K562 (cell line): ENCODE data around the gene POLR3K. TPM values are rescaled to one million over a fixed set of nuclear protein-coding genes. Genes with fewer than 3 reads are reported as not detected.
"Not testable (repeated sequence)": the region's sequence is repeated elsewhere in the genome, so short reads cannot be mapped to it uniquely, and the experiment has no call there.

Source experiments
- ATAC-seq: fragments of 200-7000 bp; cut with Tn5 transposase; 3 replicates; pipeline ENCODE4 v1.9.1; 2020; ENCODE audit warnings: moderate library complexity
- BruUV-seq: library from RNA; stranded (reverse); fragments of 400-500 nt; replicated peaks from 2 replicates; lab custom pipeline; 2021; lab: Mats Ljungman, UMichigan
- CTCF ChIA-PET: fragments of 300-600 bp; formaldehyde crosslinking; extraction: SDS; loops from one replicate; lab custom pipeline; 2021; ENCODE audit warnings: low intra/inter-chr PET ratio; lab: Yijun Ruan, JAX
- POLR2A ChIA-PET: fragments of 300-600, 350-650 bp; sonication (Branson Sonifier 250); formaldehyde crosslinking; extraction: SDS; loops from one replicate; lab custom pipeline; 2021; ENCODE audit warnings: antibody characterized with exemption, inconsistent platforms; lab: Yijun Ruan, JAX
- DNase-seq, 4 experiments: peaks; one replicate each; pipeline versions ENCODE4 v3.0.0 to v3.0.0-alpha.2; 2011 to 2018; ENCODE audit warnings: low spot score in 3 of 4, mixed read lengths in 3 of 4; ENCODE audit errors: extremely low read depth in 1 of 4
- FAIRE-seq: peaks from 2 replicates; lab custom pipeline; 2011; peaks lifted over from hg19 to GRCh38; lab: Jason Lieb, UNC
- H2AFZ ChIP-seq: 2 replicates; pipeline ENCODE4 v1.6.0; 2011; ENCODE audit warnings: low read depth, low read length, control low read depth, inconsistent platforms
- H3K27ac ChIP-seq: fragments of 200-600 bp; 3 replicates; pipeline ENCODE4 v1.8.0; 2011; ENCODE audit warnings: low read depth, mild to moderate bottlenecking, control low read depth, inconsistent platforms, low read length, moderate library complexity, mixed read lengths; ENCODE audit errors: extremely low read depth
- H3K27me3 ChIP-seq, 2 experiments: fragments of 300-600 bp in 1 of 2; 2 replicates in 1 of 2; 3 replicates in 1 of 2; pipeline versions ENCODE4 v1.6.0 to v1.8.0; 2011; ENCODE audit warnings: inconsistent platforms in 2 of 2, low read length in 2 of 2, mild to moderate bottlenecking in 1 of 2, mixed read lengths in 1 of 2, moderate library complexity in 1 of 2; ENCODE audit not compliant: control insufficient read depth in 2 of 2, insufficient read depth in 2 of 2
- H3K36me3 ChIP-seq: fragments of 300-600 bp; 3 replicates; pipeline ENCODE4 v1.8.0; 2011; ENCODE audit warnings: mild to moderate bottlenecking, low read length, inconsistent platforms; ENCODE audit not compliant: control insufficient read depth, insufficient read depth
- H3K4me1 ChIP-seq, 2 experiments: fragments of 200-600 bp in 1 of 2; replicated peaks in 1 of 2; 2 replicates in 1 of 2; 3 replicates in 1 of 2; pipeline versions ENCODE4 v1.5.1 to v1.8.0; 2011; ENCODE audit warnings: inconsistent platforms in 2 of 2, low read length in 2 of 2, mild to moderate bottlenecking in 1 of 2, mixed read lengths in 1 of 2, moderate library complexity in 1 of 2; ENCODE audit not compliant: control insufficient read depth in 2 of 2, insufficient read depth in 2 of 2
- H3K4me2 ChIP-seq: 2 replicates; pipeline ENCODE4 v1.6.1; 2011; ENCODE audit warnings: low read length, control low read depth, inconsistent platforms, mixed read lengths; ENCODE audit not compliant: insufficient read depth
- H3K4me3 ChIP-seq: fragments of 200-600 bp; sonication (generic), shearing (Covaris generic); 2 replicates; pipeline ENCODE4 v1.5.1; 2016; ENCODE audit warnings: control low read depth, inconsistent platforms
- H3K79me2 ChIP-seq: fragments of 200-600 bp; 3 replicates; pipeline ENCODE4 v1.8.0; 2011; ENCODE audit warnings: low read length, inconsistent platforms; ENCODE audit not compliant: control insufficient read depth, insufficient read depth
- H3K9ac ChIP-seq, 2 experiments: 2 replicates each; pipeline versions ENCODE4 v1.6.0 to v1.6.1; 2011; ENCODE audit warnings: low read depth in 2 of 2, low read length in 2 of 2, control low read depth in 1 of 2, inconsistent platforms in 1 of 2, mild to moderate bottlenecking in 1 of 2, mixed read lengths in 1 of 2; ENCODE audit not compliant: insufficient read depth in 1 of 2
- H3K9me1 ChIP-seq: one replicate; pipeline ENCODE4 v1.6.0; 2011; ENCODE audit warnings: inconsistent platforms, mild to moderate bottlenecking, low read length, moderate library complexity; ENCODE audit not compliant: control insufficient read depth, insufficient read depth
- H3K9me3 ChIP-seq: replicated peaks from 2 replicates; pipeline ENCODE4 v1.5.1; 2011; ENCODE audit warnings: low read depth, low read length, inconsistent platforms; ENCODE audit not compliant: control insufficient read depth, insufficient read depth
- H4K20me1 ChIP-seq: replicated peaks from 2 replicates; pipeline ENCODE4 v1.6.1; 2011; ENCODE audit warnings: low read length, inconsistent platforms, mixed read lengths; ENCODE audit not compliant: control insufficient read depth, insufficient read depth
- WGBS: fragments of 100-300 bp; shearing (Covaris generic); methylation state at CpG from one replicate; pipeline ENCODE4 v1.1.6; 2016; ENCODE audit warnings: low coverage, mixed read lengths; ENCODE audit not compliant: insufficient coverage; ENCODE audit errors: missing lambda C conversion rate; 5-methylcytosine and 5-hydroxymethylcytosine counted together
- in situ Hi-C: fragments of 300-500 bp; cut with MboI; formaldehyde crosslinking; loops from 4 replicates; pipeline ENCODE4 v1.15.0; 2018; ENCODE audit warnings: inconsistent platforms, mixed read lengths
- intact Hi-C: fragments of 100-400 bp; cut with micrococcal nuclease; formaldehyde crosslinking; loops from 2 replicates; pipeline ENCODE4 v1.14.2; 2022
- polyA plus RNA-seq, 8 experiments: library from polyadenylated mRNA; depleted of rRNA in 4 of 8; stranded (reverse) in 5 of 8; unstranded in 3 of 8; fragments of >200 nt; fragmentation: Nextera tagmentation in 2 of 8; fragmentation: Illumina TruSeq in 1 of 8; extraction: Ambion mirVana in 2 of 8; extraction: Trizol in 1 of 8; gene quantifications; 2 replicates each; pipeline versions ENCODE4 v1.2.1 to v1.2.3, GENCODE V29; 2011 to 2014; ENCODE audit warnings: inconsistent platforms in 1 of 8, missing spikeins in 1 of 8
- total RNA-seq, 7 experiments: library from RNA; depleted of rRNA in 6 of 7; stranded (reverse); fragments of >200 nt in 6 of 7; fragmentation: Illumina TruSeq in 2 of 7; extraction: Trizol in 2 of 7; gene quantifications; 2 replicates each; pipeline versions ENCODE4 v1.2.1 to v1.2.3, GENCODE V29; 2011 to 2021; ENCODE audit warnings: low replicate concordance in 1 of 7

POLR3K gene
- total and polyA plus RNA-seq, 9 of the 15 experiments (the other 6 are each of a cell fraction or from before 2014, with no cell fraction given), result 42.1 to 315 (median 86.7) TPM

DNA sequence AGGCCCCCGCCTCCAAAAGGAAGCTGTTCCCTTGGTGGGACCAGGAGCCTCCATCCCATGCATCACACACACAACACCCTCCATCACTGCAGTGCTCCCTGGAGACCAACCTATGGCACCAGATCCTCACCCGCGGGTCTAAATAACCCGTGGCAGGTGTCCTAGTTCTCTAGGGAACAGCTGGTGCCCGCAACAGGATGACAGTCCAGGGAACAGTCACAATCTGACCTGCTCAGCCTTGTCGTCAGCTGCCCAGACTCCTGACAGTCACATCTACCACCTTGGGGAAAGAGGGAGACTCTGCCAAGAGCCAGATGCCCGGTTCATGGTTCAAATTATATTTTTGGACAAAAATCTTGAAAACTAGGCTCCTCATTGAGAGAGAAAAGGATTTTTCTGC lies 22.8 kb downstream of the POLR3K start:
- DNase-seq, BruUV-seq, ATAC-seq, POLR2A ChIA-PET, H3K9me1 ChIP-seq, H3K36me3 ChIP-seq, H3K9me3 ChIP-seq, in situ Hi-C loops, intact Hi-C loops, H3K4me3 ChIP-seq, H3K4me2 ChIP-seq, H3K79me2 ChIP-seq, H4K20me1 ChIP-seq, CTCF ChIA-PET, H3K27me3 ChIP-seq, FAIRE-seq, H3K9ac ChIP-seq, H3K27ac ChIP-seq, H2AFZ ChIP-seq: not testable (repeated sequence)
- peaks cover 0 to 19% of the 10 kb centered on the region in 2 experiments; a peak in 3 of 5 replicates for H3K4me1 ChIP-seq
- WGBS, result 17% methylated on average over 1 of the region's 7 CpGs

DNA sequence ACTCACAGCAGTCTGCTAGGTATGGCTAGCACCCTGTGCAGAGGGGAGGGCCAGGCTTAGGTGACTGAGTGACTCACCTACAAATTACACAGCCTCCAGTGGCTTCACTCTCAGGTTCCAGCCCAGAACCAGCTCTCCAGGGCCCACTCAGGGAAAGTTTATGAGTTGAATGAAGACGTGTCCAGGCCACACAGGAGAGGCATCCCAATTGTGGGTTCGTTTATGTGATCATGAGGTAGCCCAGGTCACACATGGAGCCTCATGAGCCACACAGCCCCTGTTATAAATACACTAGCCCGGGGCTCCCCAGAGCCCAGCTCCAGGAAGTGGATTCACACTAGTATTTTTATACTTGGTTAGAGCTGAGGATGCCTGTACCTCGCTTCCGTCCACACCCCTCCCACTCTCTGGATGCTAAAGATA lies 27.5 kb downstream of the POLR3K start:
- H3K79me2 ChIP-seq, H3K27me3 ChIP-seq, H3K9ac ChIP-seq, DNase-seq, H3K4me2 ChIP-seq, H3K4me3 ChIP-seq, in situ Hi-C loops, H4K20me1 ChIP-seq, BruUV-seq, H3K9me3 ChIP-seq, POLR2A ChIA-PET, H2AFZ ChIP-seq, H3K36me3 ChIP-seq, CTCF ChIA-PET, H3K27ac ChIP-seq, intact Hi-C loops, ATAC-seq, H3K9me1 ChIP-seq, H3K4me1 ChIP-seq, FAIRE-seq: not testable (repeated sequence)
- 46% methylated on average over 2 of the region's 5 CpGs for WGBS

DNA sequence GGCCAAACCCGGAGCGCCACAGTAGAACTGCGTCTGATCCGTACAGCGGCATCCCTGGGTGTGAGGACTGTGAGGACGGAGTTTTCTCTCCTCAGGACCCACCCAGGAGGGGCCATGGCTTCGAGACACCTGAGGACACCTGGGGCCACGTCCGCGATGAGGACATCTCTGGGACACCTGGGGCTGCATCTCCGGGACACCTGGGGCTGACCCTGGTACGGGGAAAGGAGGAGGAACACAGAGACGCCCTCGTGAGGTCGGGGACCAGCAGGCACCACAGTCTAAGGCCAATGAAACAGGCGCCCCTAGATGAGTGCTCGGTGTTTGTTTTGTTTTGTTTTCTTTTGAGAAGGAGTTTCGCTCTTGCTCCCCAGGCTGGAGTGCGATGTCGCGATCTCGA lies 29.3 kb downstream of the POLR3K start:
- H3K4me1 ChIP-seq, BruUV-seq, intact Hi-C loops, ATAC-seq, H3K79me2 ChIP-seq, H3K9me1 ChIP-seq, H3K4me3 ChIP-seq, CTCF ChIA-PET, FAIRE-seq, H3K27me3 ChIP-seq, H3K9ac ChIP-seq, in situ Hi-C loops, H4K20me1 ChIP-seq, H3K36me3 ChIP-seq, H2AFZ ChIP-seq, POLR2A ChIA-PET, DNase-seq, H3K9me3 ChIP-seq, H3K27ac ChIP-seq, H3K4me2 ChIP-seq: not testable (repeated sequence)
- WGBS, result no CpG with 5 or more reads among the region's 22 CpGs

DNA sequence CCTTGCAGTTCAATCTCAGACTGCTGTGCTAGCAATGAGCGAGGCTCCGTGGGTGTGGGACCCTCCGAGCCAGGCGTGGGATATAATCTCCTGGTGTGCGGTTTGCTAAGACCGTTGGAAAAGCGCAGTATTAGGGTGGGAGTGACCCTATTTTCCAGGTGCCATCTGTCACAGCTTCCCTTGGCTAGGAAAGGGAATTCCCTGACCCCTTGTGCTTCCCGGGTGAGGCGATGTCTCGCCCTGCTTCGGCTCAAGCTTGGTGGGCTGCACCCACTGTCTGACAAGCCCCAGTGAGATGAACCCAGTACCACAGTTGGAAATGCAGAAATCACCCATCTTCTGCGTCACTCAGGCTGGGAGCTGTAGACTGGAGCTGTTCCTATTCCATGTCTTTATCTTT lies 32.5 kb downstream of the POLR3K start:
- H3K4me1 ChIP-seq, CTCF ChIA-PET, H2AFZ ChIP-seq, H3K27me3 ChIP-seq, H3K27ac ChIP-seq, POLR2A ChIA-PET, H4K20me1 ChIP-seq, H3K4me2 ChIP-seq, in situ Hi-C loops, BruUV-seq, FAIRE-seq, H3K9me3 ChIP-seq, H3K9me1 ChIP-seq, ATAC-seq, H3K79me2 ChIP-seq, H3K9ac ChIP-seq, H3K36me3 ChIP-seq, H3K4me3 ChIP-seq, DNase-seq, intact Hi-C loops: not testable (repeated sequence)
- WGBS, result 64% methylated on average over 5 of the region's 12 CpGs
